Muscle of leg (tissue), 11 donors: Measurements from ENCODE around the gene TPST1. TPM values are rescaled to one million over a fixed set of nuclear protein-coding genes. Genes with fewer than 3 reads are reported as not detected.
"Not testable (repeated sequence)": the region's sequence is repeated elsewhere in the genome, so short reads cannot be mapped to it uniquely, and the experiment has no call there.

Source experiments
- DNase-seq: peaks from one replicate; pipeline ENCODE4 v3.0.0; 2013
- H3K27ac ChIP-seq: one replicate; pipeline ENCODE4 v1.5.1; 2013; ENCODE audit warnings: mild to moderate bottlenecking, low read length, control low read depth
- H3K27me3 ChIP-seq: one replicate; pipeline ENCODE4 v1.6.1; 2013; ENCODE audit warnings: low read length; ENCODE audit not compliant: control insufficient read depth, insufficient read depth
- H3K36me3 ChIP-seq: one replicate; pipeline ENCODE4 v1.6.1; 2013; ENCODE audit warnings: low read length; ENCODE audit not compliant: control insufficient read depth, insufficient read depth
- H3K4me1 ChIP-seq: one replicate; pipeline ENCODE4 v1.6.1; 2013; ENCODE audit warnings: low read length; ENCODE audit not compliant: control insufficient read depth, insufficient read depth
- H3K4me3 ChIP-seq: one replicate; pipeline ENCODE4 v1.5.1; 2013; ENCODE audit warnings: low read length, control low read depth
- H3K9me3 ChIP-seq: replicated peaks from 2 replicates; pipeline ENCODE4 v1.6.1; 2013; ENCODE audit warnings: low read depth, low read length; ENCODE audit not compliant: control insufficient read depth
- WGBS: methylation state at CpG from one replicate; pipeline ENCODE4 v1.1.5; 2013; ENCODE audit warnings: missing lambda C conversion rate; ENCODE audit not compliant: insufficient coverage; 5-methylcytosine and 5-hydroxymethylcytosine counted together
- polyA plus RNA-seq, 8 donors: library from polyadenylated mRNA; unstranded; fragments of 120-200 nt; gene quantifications; one replicate each; pipeline versions ENCODE4 v1.2.1 to v1.2.3, GENCODE V29; 2013; ENCODE audit warnings: inconsistent platforms in 1 of 8, low replicate concordance in 1 of 8; ENCODE audit not compliant: insufficient read length in 8 of 8, insufficient read depth in 1 of 8
- total RNA-seq: library from RNA; stranded (reverse); fragments of 120-200 nt; gene quantifications from one replicate; pipeline ENCODE4 v1.2.4, GENCODE V29; 2013

TPST1 gene
- total and polyA plus RNA-seq, 9 donors, result 11.2 to 39.6 (median 16.3) TPM

GRCh38 chr7:66231326-66232216, 26.4 kb downstream of the TPST1 start:
- H3K4me1 ChIP-seq, H3K9me3 ChIP-seq, DNase-seq, H3K27me3 ChIP-seq, H3K27ac ChIP-seq, H3K4me3 ChIP-seq, H3K36me3 ChIP-seq: not testable (repeated sequence)
- WGBS, result 99% methylated on average over 20 of the region's 24 CpGs

- Histone ChIP-seq H3K4me1 (no peaks in the 10 kb centered on the region), H3K4me3 (no peak overlapping the region), H3K36me3 (no peaks in the 10 kb centered on the region), H3K9me3 (peaks cover 3% of the 10 kb centered on the region), H3K27ac (no peak overlapping the region), H3K27me3 (no peaks in the 10 kb centered on the region)
- DNase-seq, result no peak
- 77% methylated on average over 5 of the region's 5 CpGs for WGBS
Observed at GRCh38 chr7:66233638-66234037, 28.5 kb downstream of the TPST1 start.

GRCh38 chr7:66236713-66237303, 31.7 kb downstream of the TPST1 start:
- Histone ChIP-seq H3K27ac (no peak overlapping the region), H3K27me3 (no peaks in the 10 kb centered on the region), H3K9me3 (no peaks in the 10 kb centered on the region), H3K4me3 (no peak overlapping the region), H3K4me1 (no peaks in the 10 kb centered on the region), H3K36me3 (no peaks in the 10 kb centered on the region)
- no peak for DNase-seq
- WGBS, result no CpG with 5 or more reads among the region's 2 CpGs

GRCh38 chr7:66237906-66238772, 33.0 kb downstream of the TPST1 start:
- DNase-seq, result no peak
- H3K9me3 ChIP-seq, result no peaks in the 10 kb centered on the region
- no CpG with 5 or more reads among the region's 6 CpGs for WGBS
- no peaks in the 10 kb centered on the region for H3K4me1 ChIP-seq
- no peaks in the 10 kb centered on the region for H3K27me3 ChIP-seq
- H3K4me3 ChIP-seq, result no peak overlapping the region
- no peak overlapping the region for H3K27ac ChIP-seq
- no peaks in the 10 kb centered on the region for H3K36me3 ChIP-seq

- no peaks in the 10 kb centered on the region for H3K4me1 ChIP-seq
- 50% methylated on average over 3 of the region's 5 CpGs for WGBS
- no peak overlapping the region for H3K27ac ChIP-seq
- H3K27me3 ChIP-seq, result no peaks in the 10 kb centered on the region
- no peaks in the 10 kb centered on the region for H3K36me3 ChIP-seq
- no peaks in the 10 kb centered on the region for H3K9me3 ChIP-seq
- DNase-seq, result no peak
- H3K4me3 ChIP-seq, result no peak overlapping the region
Observed at GRCh38 chr7:66238773-66239466, 33.8 kb downstream of the TPST1 start.

GRCh38 chr7:66239467-66239856, 34.3 kb downstream of the TPST1 start:
- H3K4me3 ChIP-seq, result no peak overlapping the region
- DNase-seq, result no peak
- H3K9me3 ChIP-seq, result no peaks in the 10 kb centered on the region
- H3K36me3 ChIP-seq, result no peaks in the 10 kb centered on the region
- H3K27ac ChIP-seq, result no peak overlapping the region
- WGBS, result no CpG with 5 or more reads among the region's 1 CpG
- H3K4me1 ChIP-seq, result no peaks in the 10 kb centered on the region
- no peaks in the 10 kb centered on the region for H3K27me3 ChIP-seq

GRCh38 chr7:66245008-66245407, 39.9 kb downstream of the TPST1 start:
- Histone ChIP-seq H3K27me3 (no peaks in the 10 kb centered on the region), H3K36me3 (peaks cover 2% of the 10 kb centered on the region), H3K9me3 (no peaks in the 10 kb centered on the region), H3K4me1 (no peaks in the 10 kb centered on the region), H3K4me3 (no peak overlapping the region), H3K27ac (no peak overlapping the region)
- DNase-seq, result no peak
- WGBS, result 71% methylated on average over 2 of the region's 2 CpGs

- H3K4me1 ChIP-seq, result no peaks in the 10 kb centered on the region
- WGBS, result no CpG with 5 or more reads among the region's 2 CpGs
- H3K4me3 ChIP-seq, result no peak overlapping the region
- no peaks in the 10 kb centered on the region for H3K27me3 ChIP-seq
- DNase-seq, result no peak
- no peaks in the 10 kb centered on the region for H3K9me3 ChIP-seq
- peaks cover 2% of the 10 kb centered on the region for H3K36me3 ChIP-seq
- no peak overlapping the region for H3K27ac ChIP-seq
Observed at GRCh38 chr7:66246554-66247171, 41.5 kb downstream of the TPST1 start.

- no peaks in the 10 kb centered on the region for H3K4me1 ChIP-seq
- no peaks in the 10 kb centered on the region for H3K9me3 ChIP-seq
- no peak overlapping the region for H3K27ac ChIP-seq
- no peak overlapping the region for H3K4me3 ChIP-seq
- 100% methylated on average over 1 of the region's 4 CpGs for WGBS
- peaks cover 2% of the 10 kb centered on the region for H3K36me3 ChIP-seq
- no peak for DNase-seq
- H3K27me3 ChIP-seq, result no peaks in the 10 kb centered on the region
Observed at GRCh38 chr7:66247380-66248078, 42.4 kb downstream of the TPST1 start.
